ENCODE results near the gene ZNF804A.

DNA sequence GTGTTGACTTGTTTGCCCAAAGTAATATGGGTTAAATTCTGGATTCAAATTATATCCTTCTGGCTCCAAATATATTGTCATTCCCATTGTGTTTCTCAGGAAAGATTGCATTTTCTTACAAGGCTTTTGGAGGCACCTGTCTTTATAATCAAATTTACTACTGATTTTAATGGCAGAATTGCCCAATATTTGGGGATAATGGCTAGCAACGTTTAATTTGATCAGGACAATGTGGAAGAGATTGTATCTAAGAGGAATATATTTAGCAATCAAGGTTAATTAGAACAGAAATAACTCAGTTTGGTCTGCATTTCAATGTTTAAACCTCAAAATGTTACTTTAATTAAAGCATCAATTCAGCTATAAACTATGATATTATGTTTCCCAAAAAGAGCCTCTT, 41.7 kb upstream of the ZNF804A start:
- TF ChIP-seq, protein P1, sequence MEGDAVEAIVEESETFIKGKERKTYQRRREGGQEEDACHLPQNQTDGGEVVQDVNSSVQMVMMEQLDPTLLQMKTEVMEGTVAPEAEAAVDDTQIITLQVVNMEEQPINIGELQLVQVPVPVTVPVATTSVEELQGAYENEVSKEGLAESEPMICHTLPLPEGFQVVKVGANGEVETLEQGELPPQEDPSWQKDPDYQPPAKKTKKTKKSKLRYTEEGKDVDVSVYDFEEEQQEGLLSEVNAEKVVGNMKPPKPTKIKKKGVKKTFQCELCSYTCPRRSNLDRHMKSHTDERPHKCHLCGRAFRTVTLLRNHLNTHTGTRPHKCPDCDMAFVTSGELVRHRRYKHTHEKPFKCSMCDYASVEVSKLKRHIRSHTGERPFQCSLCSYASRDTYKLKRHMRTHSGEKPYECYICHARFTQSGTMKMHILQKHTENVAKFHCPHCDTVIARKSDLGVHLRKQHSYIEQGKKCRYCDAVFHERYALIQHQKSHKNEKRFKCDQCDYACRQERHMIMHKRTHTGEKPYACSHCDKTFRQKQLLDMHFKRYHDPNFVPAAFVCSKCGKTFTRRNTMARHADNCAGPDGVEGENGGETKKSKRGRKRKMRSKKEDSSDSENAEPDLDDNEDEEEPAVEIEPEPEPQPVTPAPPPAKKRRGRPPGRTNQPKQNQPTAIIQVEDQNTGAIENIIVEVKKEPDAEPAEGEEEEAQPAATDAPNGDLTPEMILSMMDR (IDR thresholded peaks at IDR 0.05), result no peak
- TF ChIP-seq POLR2A (IDR thresholded peaks at IDR 0.05), result no peak
